Occipital lobe (tissue), 2 donors: ENCODE data around the gene FABP6. TPM values are rescaled to one million over a fixed set of nuclear protein-coding genes. Genes with fewer than 3 reads are reported as not detected.
"Not testable (repeated sequence)": the region's sequence is repeated elsewhere in the genome, so short reads cannot be mapped to it uniquely, and the experiment has no call there.

ENCODE experiments used
- DNase-seq: peaks from one replicate; lab custom pipeline; 2025; lab: John Stamatoyannopoulos, UW
- total RNA-seq: library from RNA; depleted of rRNA; stranded (reverse); fragments of >200 nt; gene quantifications from one replicate; pipeline ENCODE4 v1.2.3, GENCODE V29; 2014

Gene FABP6
- total RNA-seq, 1 donor from 2014 or later = 1.4 TPM

- no peak for DNase-seq
These were observed 9.9 kb upstream of the FABP6 start for GRCh38 chr5:160219356-160219755.

- no peak for DNase-seq
These were observed 8.2 kb upstream of the FABP6 start for GRCh38 chr5:160221082-160221481.

DNA sequence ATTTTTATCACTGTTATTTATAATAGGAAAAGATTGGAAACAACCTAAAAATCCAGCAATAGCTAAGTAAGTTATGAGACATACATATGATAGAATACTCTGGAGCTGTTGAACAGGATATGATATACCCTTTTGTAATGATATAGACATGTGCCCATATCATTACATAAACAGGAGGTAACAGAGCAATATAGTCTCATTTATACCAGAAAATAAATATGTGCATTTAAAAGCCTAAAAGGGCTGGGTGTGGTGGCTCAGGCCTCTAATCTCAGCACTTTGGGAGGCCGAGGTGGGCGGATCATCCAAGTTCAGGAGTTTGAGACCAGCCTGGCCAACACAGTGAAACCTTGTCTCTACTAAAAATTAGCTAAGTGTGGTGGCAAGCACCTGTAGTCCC, 2.3 kb upstream of the FABP6 start:
- no peak for DNase-seq

DNA sequence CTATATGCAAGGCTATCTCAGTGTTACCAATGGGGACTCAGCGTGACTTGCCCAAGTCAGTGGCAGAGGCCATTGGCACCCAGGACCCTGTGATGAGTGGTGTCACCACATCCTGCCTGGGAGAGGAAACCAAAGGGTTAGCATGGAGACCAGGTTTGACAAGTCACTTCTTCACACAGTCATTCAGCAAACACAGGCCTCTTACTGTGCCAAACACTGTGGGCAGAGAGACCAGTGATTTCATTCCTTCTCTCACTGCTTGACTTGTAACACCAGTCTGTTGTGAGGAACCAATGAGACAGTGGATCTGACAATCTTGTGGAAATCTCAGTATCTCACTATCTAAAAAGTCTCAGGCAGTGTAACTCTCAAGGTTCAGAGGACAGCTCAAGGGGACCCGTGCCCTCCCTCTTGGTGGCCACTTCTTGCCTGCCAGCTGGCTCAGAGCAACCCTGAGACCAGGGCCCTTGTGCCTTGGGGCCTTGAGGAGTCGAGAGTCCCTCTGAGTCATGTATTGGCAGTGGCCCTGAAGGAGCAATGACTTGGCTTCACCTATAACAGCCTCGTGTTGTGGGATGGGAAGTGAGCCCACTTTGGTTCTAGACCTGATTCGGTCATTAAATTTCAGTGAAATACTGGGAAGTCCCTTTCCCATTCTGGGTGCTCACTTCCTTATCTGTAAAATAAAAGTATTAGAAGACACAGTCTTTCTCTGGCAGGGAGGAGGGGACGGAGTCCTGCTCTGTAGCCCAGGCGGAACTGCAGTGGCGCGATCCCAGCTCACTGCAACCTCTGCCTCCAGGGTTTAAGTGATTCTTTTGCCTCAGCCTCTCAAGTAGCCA, 1.6 kb downstream of the FABP6 start:
- no peak for DNase-seq

- DNase-seq = no peak
These were observed 2.6 kb downstream of the FABP6 start for GRCh38 chr5:160231783-160232342.

DNA sequence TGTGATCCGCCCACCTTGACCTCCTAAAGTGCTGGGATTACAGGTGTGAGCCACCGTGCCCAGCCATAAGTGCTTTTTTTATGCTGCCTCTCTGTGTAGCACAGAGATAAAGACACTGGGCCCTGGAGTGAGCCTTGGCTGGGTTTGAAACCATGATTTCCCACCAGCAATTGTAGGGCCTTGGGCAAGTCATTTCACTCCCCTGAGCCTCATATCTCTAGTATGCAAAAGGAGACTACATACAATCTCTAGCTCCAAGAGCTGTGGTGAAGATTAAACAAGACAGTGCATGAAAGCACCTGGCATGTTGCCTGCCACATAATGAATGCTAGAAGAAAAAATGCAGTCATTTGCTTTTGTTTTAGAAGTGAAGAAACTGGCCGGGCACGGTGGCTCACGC, 3.9 kb downstream of the FABP6 start:
- DNase-seq = no peak

GRCh38 chr5:160235731-160236130, 6.4 kb downstream of the FABP6 start:
- no peak for DNase-seq

- DNase-seq = no peak
These were observed 8.3 kb downstream of the FABP6 start for GRCh38 chr5:160237571-160238093.

- no peak for DNase-seq
These were observed 11.0 kb downstream of the FABP6 start for GRCh38 chr5:160240350-160240749.

DNA sequence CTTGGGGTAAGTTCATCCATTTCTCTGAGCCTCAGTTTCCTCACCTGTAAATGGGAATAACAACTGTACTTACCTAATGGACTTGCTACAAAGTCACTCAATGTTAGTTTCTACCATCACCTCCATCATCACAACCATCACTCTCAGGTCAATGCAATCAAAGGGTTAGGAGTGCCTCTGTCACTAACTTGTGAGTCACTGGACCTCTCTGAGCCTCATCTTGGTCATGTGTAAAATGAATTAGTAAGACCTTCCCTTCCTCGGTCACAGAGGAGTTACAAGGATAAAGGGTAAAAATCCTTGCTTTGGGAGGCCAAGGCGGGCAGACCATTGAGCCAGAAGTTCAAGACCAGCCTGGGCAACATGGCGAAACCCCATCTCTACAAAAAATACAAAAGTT, 12.8 kb downstream of the FABP6 start:
- DNase-seq = no peak

DNA sequence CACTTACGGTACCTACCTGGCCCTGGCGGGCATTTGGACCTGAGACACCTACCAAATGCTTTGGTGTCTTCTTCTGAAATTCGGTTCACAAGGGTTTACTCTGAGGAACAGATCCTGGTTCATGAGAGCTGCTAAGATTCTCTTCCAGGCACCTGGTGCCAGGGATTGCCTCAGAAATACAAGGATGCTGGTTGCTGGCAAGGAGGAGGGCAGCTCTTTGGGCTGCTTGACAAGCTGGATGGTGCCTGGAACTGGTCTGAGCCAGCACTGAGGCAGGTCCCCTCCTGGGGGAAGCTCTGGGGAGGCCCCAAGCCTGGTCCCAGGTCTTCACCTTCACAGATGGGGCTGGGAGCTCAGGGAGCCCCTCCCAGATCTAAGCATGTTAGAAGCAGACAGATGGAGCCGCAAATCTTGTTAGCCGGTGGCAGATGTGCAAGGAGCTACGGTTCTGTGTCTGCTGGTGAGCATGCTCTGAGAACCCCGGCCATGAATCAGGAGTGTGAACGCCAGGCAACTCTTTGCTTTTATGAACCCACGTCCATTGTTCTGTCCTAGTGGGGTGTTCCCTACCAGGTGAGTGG, 16.3 kb downstream of the FABP6 start:
- no peak for DNase-seq

DNA sequence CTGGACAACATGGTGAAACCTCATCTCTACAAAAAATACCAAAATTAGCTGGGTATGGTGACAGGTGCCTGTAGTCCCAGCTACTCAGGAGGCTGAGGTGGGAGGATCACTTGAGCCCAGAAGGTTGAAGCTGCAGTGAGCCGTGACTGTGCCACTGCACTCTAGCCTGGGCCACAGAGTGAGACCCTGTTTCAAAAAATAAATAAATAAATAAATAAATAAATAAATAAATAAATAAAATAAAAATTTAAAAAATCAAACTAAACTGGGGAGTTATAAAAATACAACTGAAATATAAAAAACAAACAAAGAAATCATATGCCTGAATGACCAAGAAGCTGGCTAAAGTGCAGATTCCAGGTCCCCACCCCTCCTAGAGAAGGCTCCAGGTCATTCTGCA, 20.3 kb downstream of the FABP6 start:
- not testable (repeated sequence) for DNase-seq

- DNase-seq = no peak
These were observed 20.9 kb downstream of the FABP6 start for GRCh38 chr5:160250226-160250625.

DNA sequence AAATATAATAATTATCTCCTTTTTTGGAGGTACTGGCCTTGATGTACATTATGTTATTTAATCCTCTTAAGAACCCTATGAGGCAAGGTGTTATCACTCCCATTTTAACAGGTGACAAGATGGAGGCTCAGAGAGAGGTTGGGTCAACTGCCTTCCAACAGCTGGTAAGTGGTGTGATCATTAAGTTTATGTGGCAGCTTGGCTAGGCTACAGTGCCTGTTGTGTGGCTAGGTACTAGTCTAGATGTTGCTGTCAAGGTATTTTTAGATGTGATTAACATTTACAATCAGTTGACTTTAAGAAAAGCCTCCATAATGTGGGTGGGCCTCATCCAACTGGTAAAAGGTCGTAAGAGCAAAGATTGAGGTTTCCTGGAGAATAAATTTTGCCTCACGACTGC, 21.5 kb downstream of the FABP6 start:
- no peak for DNase-seq

DNA sequence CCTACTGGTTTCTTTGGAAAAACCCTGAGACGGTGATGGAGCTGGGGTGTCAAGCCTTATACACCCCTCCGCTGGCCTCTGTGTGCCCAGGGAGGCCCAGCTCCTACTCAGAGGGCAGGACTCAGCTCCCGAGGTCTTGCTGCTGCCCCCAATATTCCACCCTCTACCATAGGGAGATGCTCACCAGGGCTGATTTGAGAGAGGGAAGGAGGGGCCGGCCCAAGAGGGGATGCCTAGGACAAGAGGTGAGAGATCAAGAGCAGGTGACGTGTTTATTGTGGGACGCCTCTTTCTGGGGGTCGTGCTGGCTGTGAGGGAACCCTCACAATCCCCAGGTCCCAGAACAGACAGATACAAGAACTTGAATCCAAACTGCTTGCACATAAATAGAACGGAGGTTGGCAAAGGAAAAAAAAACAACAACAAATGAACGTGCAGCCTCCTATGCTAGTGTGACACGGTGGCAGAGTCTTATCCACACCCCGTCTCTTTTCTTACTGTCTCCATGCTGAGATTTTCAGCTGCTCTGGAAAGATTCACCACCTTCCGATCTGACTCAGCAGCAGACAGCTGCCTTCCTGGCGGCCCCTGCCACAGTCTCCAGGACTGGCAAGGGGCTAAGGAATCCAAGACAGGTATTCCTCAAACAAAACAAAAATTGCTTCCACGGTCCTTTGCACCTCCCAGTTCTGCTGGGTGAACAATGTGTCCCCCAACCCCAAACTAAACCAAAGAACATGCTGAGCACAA, 22.3 kb downstream of the FABP6 start:
- DNase-seq = no peak

- DNase-seq = no peak
These were observed 23.6 kb downstream of the FABP6 start for GRCh38 chr5:160252916-160253315.

DNA sequence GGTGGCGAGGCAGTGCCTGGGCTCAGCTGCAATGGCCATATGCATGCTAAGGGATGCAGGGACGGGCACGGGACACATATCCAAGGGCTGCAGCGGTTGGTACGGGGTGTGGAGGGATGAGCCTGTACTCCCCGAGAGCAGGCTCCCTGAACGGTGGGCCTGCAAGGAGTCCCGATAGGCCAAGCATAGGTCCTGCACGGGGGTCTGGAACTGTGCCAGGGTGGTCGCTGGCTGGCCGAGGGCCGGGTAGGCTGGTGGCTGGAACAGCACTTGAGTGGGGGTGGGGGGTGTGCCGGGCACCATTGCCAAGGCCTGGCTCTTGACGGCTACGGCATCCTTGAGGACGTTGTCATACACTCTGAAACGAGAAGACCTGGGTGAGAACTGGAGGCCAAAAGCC, 24.1 kb downstream of the FABP6 start:
- no peak for DNase-seq

DNA sequence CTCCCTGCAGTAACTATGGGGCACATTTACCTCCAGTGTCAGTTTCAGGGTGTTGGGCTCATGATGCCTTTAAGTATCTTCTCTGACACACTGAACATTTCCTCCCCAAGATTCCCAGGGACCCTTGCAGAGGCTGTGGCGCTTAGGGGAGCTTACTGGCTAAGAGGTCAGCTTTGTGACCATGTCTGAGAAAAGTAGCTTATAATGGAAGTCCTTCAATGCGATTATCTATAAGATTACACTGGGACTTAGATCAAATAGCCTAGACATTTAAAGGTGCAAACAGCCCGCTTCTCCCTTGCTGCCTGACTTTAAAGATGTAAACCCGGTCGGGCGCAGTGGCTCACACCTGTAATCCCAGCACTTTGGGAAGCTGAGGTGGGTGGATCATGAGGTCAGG, 25.4 kb downstream of the FABP6 start:
- DNase-seq = no peak

- no peak for DNase-seq
These were observed 30.0 kb downstream of the FABP6 start for GRCh38 chr5:160259341-160259740.

GRCh38 chr5:160260006-160260775, 30.9 kb downstream of the FABP6 start:
- no peak for DNase-seq
